Activated T-helper 2 cell treated with anti-CD3 and anti-CD28 coated beads, Interferon-gamma antibody, Interleukin-2, Interleukin-4, amounts not matched to agents 10 μg/mL and 5 μg/mL and 100 μg/mL, durations not matched to agents 14 hours and 24 hours and 36 hours (primary cell): ENCODE measurements around the gene UMOD. TPM values are rescaled to one million over a fixed set of nuclear protein-coding genes. Genes with fewer than 3 reads are reported as not detected.

ENCODE experiments used
- DNase-seq: peaks from one replicate; pipeline ENCODE4 v3.0.0; 2021; ENCODE audit warnings: low spot score
- H3K27ac Mint-ChIP-seq: one replicate; pipeline ENCODE4 v1.8.0; 2021; ENCODE audit warnings: mixed read lengths
- H3K27me3 Mint-ChIP-seq: one replicate; pipeline ENCODE4 v1.8.0; 2021; ENCODE audit warnings: low read depth, mixed read lengths
- H3K36me3 Mint-ChIP-seq: one replicate; pipeline ENCODE4 v1.8.0; 2021; ENCODE audit warnings: low read depth, mixed read lengths
- H3K4me1 Mint-ChIP-seq: one replicate; pipeline ENCODE4 v1.8.0; 2021; ENCODE audit warnings: low read depth, mixed read lengths
- H3K4me3 Mint-ChIP-seq: one replicate; pipeline ENCODE4 v1.8.0; 2021; ENCODE audit warnings: low read depth, mild to moderate bottlenecking, moderate library complexity, mixed read lengths
- H3K9me3 Mint-ChIP-seq: one replicate; pipeline ENCODE4 v1.8.0; 2021; ENCODE audit warnings: mixed read lengths
- intact Hi-C: fragments of 100-400 bp; cut with micrococcal nuclease; formaldehyde crosslinking; loops from one replicate; pipeline ENCODE4 v1.15.1; 2023
- total RNA-seq: library from RNA; stranded (reverse); gene quantifications from 2 replicates; pipeline ENCODE4 v1.2.3, GENCODE V29; 2022

The UMOD gene
- total RNA-seq, 1 donor from 2014 or later: not detected

GRCh38 chr16:20349615-20350014 is 2.9 kb downstream of the UMOD start:
- Mint-ChIP-seq H3K27ac (no peak overlapping the region), H3K4me3 (no peak overlapping the region)

GRCh38 chr16:20348365-20349185 is 3.9 kb downstream of the UMOD start:
- Mint-ChIP-seq H3K27ac (no peak overlapping the region), H3K4me3 (no peak overlapping the region), H3K4me1 (no peaks in the 10 kb centered on the region), H3K36me3 (no peaks in the 10 kb centered on the region), H3K9me3 (no peaks in the 10 kb centered on the region), H3K27me3 (no peaks in the 10 kb centered on the region)
- no peak for DNase-seq
- intact Hi-C loops: no loop called here

More at GRCh38 chr16:20349615-20350014, 2.9 kb downstream of the UMOD start:
- no peaks in the 10 kb centered on the region for H3K27me3 Mint-ChIP-seq
- no peaks in the 10 kb centered on the region for H3K9me3 Mint-ChIP-seq
- no peaks in the 10 kb centered on the region for H3K36me3 Mint-ChIP-seq
- H3K4me1 Mint-ChIP-seq: no peaks in the 10 kb centered on the region
- intact Hi-C loops: no loop called here
- no peak for DNase-seq

- no peak for DNase-seq
- Mint-ChIP-seq H3K9me3 (no peaks in the 10 kb centered on the region), H3K27me3 (no peaks in the 10 kb centered on the region), H3K36me3 (no peaks in the 10 kb centered on the region), H3K4me1 (no peaks in the 10 kb centered on the region), H3K27ac (no peak overlapping the region), H3K4me3 (no peak overlapping the region)
- intact Hi-C loops: no loop called here
Observed at GRCh38 chr16:20347666-20348364, 4.7 kb downstream of the UMOD start.

- Mint-ChIP-seq H3K36me3 (no peaks in the 10 kb centered on the region), H3K9me3 (no peaks in the 10 kb centered on the region), H3K27ac (no peak overlapping the region), H3K27me3 (no peaks in the 10 kb centered on the region), H3K4me1 (no peaks in the 10 kb centered on the region), H3K4me3 (no peak overlapping the region)
- no peak for DNase-seq
- intact Hi-C loops: no loop called here
Observed at GRCh38 chr16:20344611-20345010, 7.9 kb downstream of the UMOD start.

GRCh38 chr16:20339744-20340143 is 12.8 kb downstream of the UMOD start:
- Mint-ChIP-seq H3K27me3 (no peaks in the 10 kb centered on the region), H3K9me3 (no peaks in the 10 kb centered on the region), H3K4me1 (no peaks in the 10 kb centered on the region), H3K36me3 (no peaks in the 10 kb centered on the region), H3K27ac (no peak overlapping the region), H3K4me3 (no peak overlapping the region)
- intact Hi-C loops: no loop called here
- DNase-seq: no peak

GRCh38 chr16:20336955-20337354 is 15.6 kb downstream of the UMOD start:
- no peaks in the 10 kb centered on the region for H3K36me3 Mint-ChIP-seq
- H3K4me3 Mint-ChIP-seq: no peak overlapping the region
- no peaks in the 10 kb centered on the region for H3K27me3 Mint-ChIP-seq
- intact Hi-C loops: no loop called here
- no peak overlapping the region for H3K27ac Mint-ChIP-seq
- no peaks in the 10 kb centered on the region for H3K9me3 Mint-ChIP-seq
- H3K4me1 Mint-ChIP-seq: no peaks in the 10 kb centered on the region
- no peak for DNase-seq

GRCh38 chr16:20334396-20334795 is 18.1 kb downstream of the UMOD start:
- no peaks in the 10 kb centered on the region for H3K36me3 Mint-ChIP-seq

GRCh38 chr16:20333120-20333519 is 19.4 kb downstream of the UMOD start:
- Mint-ChIP-seq H3K27me3 (no peaks in the 10 kb centered on the region), H3K4me1 (no peaks in the 10 kb centered on the region), H3K9me3 (no peaks in the 10 kb centered on the region), H3K27ac (no peak overlapping the region), H3K36me3 (no peaks in the 10 kb centered on the region), H3K4me3 (no peak overlapping the region)
- intact Hi-C loops: no loop called here
- DNase-seq: no peak

More at GRCh38 chr16:20334396-20334795, 18.1 kb downstream of the UMOD start:
- intact Hi-C loops: no loop called here
- H3K9me3 Mint-ChIP-seq: no peaks in the 10 kb centered on the region
- H3K4me1 Mint-ChIP-seq: no peaks in the 10 kb centered on the region
- no peak overlapping the region for H3K4me3 Mint-ChIP-seq
- DNase-seq: no peak
- H3K27me3 Mint-ChIP-seq: no peaks in the 10 kb centered on the region
- H3K27ac Mint-ChIP-seq: no peak overlapping the region

- H3K27me3 Mint-ChIP-seq: no peaks in the 10 kb centered on the region
- no peaks in the 10 kb centered on the region for H3K4me1 Mint-ChIP-seq
- no peaks in the 10 kb centered on the region for H3K9me3 Mint-ChIP-seq
- no peak for DNase-seq
- intact Hi-C loops: no loop called here
- no peak overlapping the region for H3K4me3 Mint-ChIP-seq
- H3K27ac Mint-ChIP-seq: no peak overlapping the region
- H3K36me3 Mint-ChIP-seq: no peaks in the 10 kb centered on the region
Observed at GRCh38 chr16:20332411-20332810, 20.1 kb downstream of the UMOD start.

GRCh38 chr16:20331635-20332034 is 20.9 kb downstream of the UMOD start:
- no peaks in the 10 kb centered on the region for H3K4me1 Mint-ChIP-seq
- H3K27ac Mint-ChIP-seq: no peak overlapping the region
- H3K9me3 Mint-ChIP-seq: no peaks in the 10 kb centered on the region
- no peaks in the 10 kb centered on the region for H3K36me3 Mint-ChIP-seq
- H3K27me3 Mint-ChIP-seq: no peaks in the 10 kb centered on the region
- DNase-seq: no peak
- no peak overlapping the region for H3K4me3 Mint-ChIP-seq
- intact Hi-C loops: no loop called here

GRCh38 chr16:20329392-20330138 is 22.9 kb downstream of the UMOD start:
- DNase-seq: no peak

GRCh38 chr16:20327444-20328041 is 25.0 kb downstream of the UMOD start, which contains the start of gene GP2:
Gene GP2 (minus strand): TSS chr16:20327513. CDS start chr16:20326431, 1,082 bp downstream.
- no peak within 1 kb of the TSS for H3K27ac Mint-ChIP-seq

More at GRCh38 chr16:20329392-20330138, 22.9 kb downstream of the UMOD start:
- H3K4me1 Mint-ChIP-seq: no peaks in the 10 kb centered on the region
- no peak overlapping the region for H3K27ac Mint-ChIP-seq
- no peaks in the 10 kb centered on the region for H3K36me3 Mint-ChIP-seq
- intact Hi-C loops: no loop called here
- H3K27me3 Mint-ChIP-seq: no peaks in the 10 kb centered on the region
- no peaks in the 10 kb centered on the region for H3K9me3 Mint-ChIP-seq
- no peak overlapping the region for H3K4me3 Mint-ChIP-seq

More at GRCh38 chr16:20327444-20328041, 25.0 kb downstream of the UMOD start, which contains the start of gene GP2:
- H3K27me3 Mint-ChIP-seq: no peaks in the 10 kb centered on the region
- no peaks in the 10 kb centered on the region for H3K9me3 Mint-ChIP-seq
- H3K4me3 Mint-ChIP-seq: no peak within 1 kb of the TSS
- no peaks in the 10 kb centered on the region for H3K4me1 Mint-ChIP-seq
- no peak for DNase-seq
- H3K36me3 Mint-ChIP-seq: no peaks in the 10 kb centered on the region
- intact Hi-C loops: no loop called here
